Stimulated activated CD4-positive, alpha-beta T cell treated with anti-CD3 and anti-CD28 coated beads, TNF-alpha, amount 100 ng/mL, for 4 hours (primary cell): ENCODE results near the gene TESK1.

Source experiments
- DNase-seq, 3 experiments: peaks; one replicate each; pipeline ENCODE4 v3.0.0-alpha.2; 2020; ENCODE audit warnings: low read depth in 3 of 3

TESK1 gene

GRCh38 chr9:35646533-35647265 is 41.6 kb downstream of the TESK1 start:
- DNase-seq: peak; percentile 81 to 88 (median 83)

GRCh38 chr9:35649431-35650340 is 44.6 kb downstream of the TESK1 start:
- no peak for DNase-seq

GRCh38 chr9:35650341-35651158 is 45.5 kb downstream of the TESK1 start, which contains the start of gene SIT1:
Gene SIT1, minus strand, starts transcription at chr9:35650931. Its CDS starts 78 bp downstream, at chr9:35650853.
- no peak for DNase-seq

GRCh38 chr9:35651956-35652828 is 47.1 kb downstream of the TESK1 start:
- DNase-seq: no peak

- no peak for DNase-seq
Measured at GRCh38 chr9:35652829-35653209, 47.8 kb downstream of the TESK1 start.

GRCh38 chr9:35653611-35654010 is 48.5 kb downstream of the TESK1 start:
- DNase-seq: no peak

- no peak for DNase-seq
Measured at GRCh38 chr9:35656348-35656747, 51.3 kb downstream of the TESK1 start.

- DNase-seq: no peak
Measured at GRCh38 chr9:35656831-35657545, 51.9 kb downstream of the TESK1 start.

GRCh38 chr9:35657546-35658136 is 52.6 kb downstream of the TESK1 start, which contains the start of gene RMRP:
Gene RMRP, minus strand, starts transcription at chr9:35658019.
- peak; percentile 89 to 91 (median 90) for DNase-seq

- DNase-seq: peak; percentile 70 to 79 (median 72)
Measured at GRCh38 chr9:35658137-35658967, 53.3 kb downstream of the TESK1 start, which contains the start of gene CCDC107. Gene CCDC107, plus strand, starts transcription at chr9:35658292. Its CDS starts 88 bp downstream, at chr9:35658380.

- no peak for DNase-seq
Measured at GRCh38 chr9:35658968-35659220, 53.8 kb downstream of the TESK1 start.

- DNase-seq: no peak
Measured at GRCh38 chr9:35659340-35659739, 54.3 kb downstream of the TESK1 start.
